ENCODE data around the gene SERTM2.
"Not testable (repeated sequence)": the region's sequence is repeated elsewhere in the genome, so short reads cannot be mapped to it uniquely, and the experiment has no call there.

SERTM2 gene

GRCh38 chrX:111505783-111506182, 5.7 kb upstream of the SERTM2 start:
- H3K9me3 ChIP-seq (ENCODE audit: control insufficient read depth, insufficient read depth, low read length) = no peaks in the 10 kb centered on the region
- no peak overlapping the region for H3K4me3 ChIP-seq (ENCODE audit: low read depth, low read length)
- no peak overlapping the region for H3K9ac ChIP-seq (ENCODE audit: low read depth, low read length)
- peaks cover 2% of the 10 kb centered on the region for H3K4me1 ChIP-seq (ENCODE audit: control insufficient read depth, insufficient read depth, low read length)
- no peaks in the 10 kb centered on the region for H3K27me3 ChIP-seq (ENCODE audit: control insufficient read depth, insufficient read depth, low read length)
- H3K36me3 ChIP-seq (ENCODE audit: control insufficient read depth, insufficient read depth, low read length) = no peaks in the 10 kb centered on the region

GRCh38 chrX:111506826-111507225, 4.6 kb upstream of the SERTM2 start:
- H3K36me3 ChIP-seq (ENCODE audit: control insufficient read depth, insufficient read depth, low read length) = no peaks in the 10 kb centered on the region
- no peak overlapping the region for H3K9ac ChIP-seq (ENCODE audit: low read depth, low read length)
- H3K9me3 ChIP-seq (ENCODE audit: control insufficient read depth, insufficient read depth, low read length) = no peaks in the 10 kb centered on the region
- H3K4me3 ChIP-seq (ENCODE audit: low read depth, low read length) = no peak overlapping the region
- peaks cover 9% of the 10 kb centered on the region for H3K4me1 ChIP-seq (ENCODE audit: control insufficient read depth, insufficient read depth, low read length)
- H3K27me3 ChIP-seq (ENCODE audit: control insufficient read depth, insufficient read depth, low read length) = no peaks in the 10 kb centered on the region

GRCh38 chrX:111507933-111508332, 3.5 kb upstream of the SERTM2 start:
- no peaks in the 10 kb centered on the region for H3K27me3 ChIP-seq (ENCODE audit: control insufficient read depth, insufficient read depth, low read length)
- H3K4me1 ChIP-seq (ENCODE audit: control insufficient read depth, insufficient read depth, low read length) = peaks cover 20% of the 10 kb centered on the region
- no peak overlapping the region for H3K4me3 ChIP-seq (ENCODE audit: low read depth, low read length)
- H3K9ac ChIP-seq (ENCODE audit: low read depth, low read length) = no peak overlapping the region
- H3K36me3 ChIP-seq (ENCODE audit: control insufficient read depth, insufficient read depth, low read length) = no peaks in the 10 kb centered on the region
- no peaks in the 10 kb centered on the region for H3K9me3 ChIP-seq (ENCODE audit: control insufficient read depth, insufficient read depth, low read length)

GRCh38 chrX:111515298-111515697, 3.9 kb downstream of the SERTM2 start:
- H3K4me1 ChIP-seq (ENCODE audit: control insufficient read depth, insufficient read depth, low read length) = peaks cover 47% of the 10 kb centered on the region
- no peaks in the 10 kb centered on the region for H3K27me3 ChIP-seq (ENCODE audit: control insufficient read depth, insufficient read depth, low read length)
- no peaks in the 10 kb centered on the region for H3K9me3 ChIP-seq (ENCODE audit: control insufficient read depth, insufficient read depth, low read length)
- no peak overlapping the region for H3K9ac ChIP-seq (ENCODE audit: low read depth, low read length)
- H3K4me3 ChIP-seq (ENCODE audit: low read depth, low read length) = no peak overlapping the region
- no peaks in the 10 kb centered on the region for H3K36me3 ChIP-seq (ENCODE audit: control insufficient read depth, insufficient read depth, low read length)

GRCh38 chrX:111518667-111519066, 7.2 kb downstream of the SERTM2 start:
- H3K4me3 ChIP-seq (ENCODE audit: low read depth, low read length) = no peak overlapping the region
- peaks cover 38% of the 10 kb centered on the region for H3K4me1 ChIP-seq (ENCODE audit: control insufficient read depth, insufficient read depth, low read length)
- H3K27me3 ChIP-seq (ENCODE audit: control insufficient read depth, insufficient read depth, low read length) = no peaks in the 10 kb centered on the region
- H3K9ac ChIP-seq (ENCODE audit: low read depth, low read length) = no peak overlapping the region
- no peaks in the 10 kb centered on the region for H3K36me3 ChIP-seq (ENCODE audit: control insufficient read depth, insufficient read depth, low read length)
- no peaks in the 10 kb centered on the region for H3K9me3 ChIP-seq (ENCODE audit: control insufficient read depth, insufficient read depth, low read length)

DNA sequence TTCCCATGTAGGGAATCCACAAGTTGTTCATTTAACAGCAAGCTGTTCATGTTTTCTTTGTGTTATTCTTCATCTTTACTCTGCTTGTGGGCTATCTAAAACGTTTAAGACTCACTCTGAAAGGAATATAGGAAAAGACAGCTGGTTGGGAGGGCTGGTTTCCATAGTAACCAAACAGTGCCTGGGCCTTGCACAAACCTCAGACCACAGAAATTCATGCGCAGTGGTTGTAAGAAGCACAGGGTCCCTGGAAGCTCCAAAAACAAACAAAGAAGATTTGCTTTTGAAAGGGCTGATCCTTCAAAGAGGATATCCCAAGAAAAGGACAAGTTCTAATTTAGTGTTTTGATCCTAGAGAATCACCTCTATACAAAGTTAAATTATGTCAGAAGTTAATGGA, 7.8 kb downstream of the SERTM2 start:
- H3K9ac ChIP-seq (ENCODE audit: low read depth, low read length) = no peak overlapping the region
- H3K27me3 ChIP-seq (ENCODE audit: control insufficient read depth, insufficient read depth, low read length) = no peaks in the 10 kb centered on the region
- no peaks in the 10 kb centered on the region for H3K36me3 ChIP-seq (ENCODE audit: control insufficient read depth, insufficient read depth, low read length)
- H3K4me1 ChIP-seq (ENCODE audit: control insufficient read depth, insufficient read depth, low read length) = peaks cover 38% of the 10 kb centered on the region
- H3K9me3 ChIP-seq (ENCODE audit: control insufficient read depth, insufficient read depth, low read length) = no peaks in the 10 kb centered on the region
- H3K4me3 ChIP-seq (ENCODE audit: low read depth, low read length) = no peak overlapping the region

GRCh38 chrX:111520506-111520905, 9.1 kb downstream of the SERTM2 start:
- Histone ChIP-seq H3K4me1 (ENCODE audit: control insufficient read depth, insufficient read depth, low read length) (peaks cover 38% of the 10 kb centered on the region), H3K9ac (ENCODE audit: low read depth, low read length) (no peak overlapping the region), H3K4me3 (ENCODE audit: low read depth, low read length) (no peak overlapping the region), H3K27me3 (ENCODE audit: control insufficient read depth, insufficient read depth, low read length) (no peaks in the 10 kb centered on the region), H3K9me3 (ENCODE audit: control insufficient read depth, insufficient read depth, low read length) (no peaks in the 10 kb centered on the region), H3K36me3 (ENCODE audit: control insufficient read depth, insufficient read depth, low read length) (no peaks in the 10 kb centered on the region)

DNA sequence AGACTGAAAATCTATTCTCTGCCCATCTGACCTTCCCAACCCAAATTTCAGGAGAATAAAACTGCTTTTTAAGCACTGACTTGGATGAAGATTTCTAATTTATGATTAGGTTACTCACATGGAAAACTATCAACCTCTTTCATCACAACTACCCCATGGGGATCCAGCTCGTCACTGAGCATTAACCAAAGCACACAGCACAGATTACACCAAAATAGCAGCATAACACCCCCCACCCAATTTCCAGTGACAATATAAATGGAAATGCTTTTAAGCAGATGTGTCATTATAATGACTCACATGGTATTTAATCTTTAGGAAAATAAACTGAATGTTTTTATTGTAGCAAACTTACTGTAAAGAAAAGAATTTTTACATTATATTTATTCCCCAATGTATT, 9.7 kb downstream of the SERTM2 start:
- Histone ChIP-seq H3K9ac (ENCODE audit: low read depth, low read length) (no peak overlapping the region), H3K27me3 (ENCODE audit: control insufficient read depth, insufficient read depth, low read length) (no peaks in the 10 kb centered on the region)

GRCh38 chrX:111543212-111543741, 31.8 kb downstream of the SERTM2 start:
- Histone ChIP-seq H3K27me3 (ENCODE audit: control insufficient read depth, insufficient read depth, low read length) (no peaks in the 10 kb centered on the region), H3K9ac (ENCODE audit: low read depth, low read length) (no peak overlapping the region)

More for the DNA sequence above, 9.7 kb downstream of the SERTM2 start:
- Histone ChIP-seq H3K4me1 (ENCODE audit: control insufficient read depth, insufficient read depth, low read length) (peaks cover 38% of the 10 kb centered on the region), H3K36me3 (ENCODE audit: control insufficient read depth, insufficient read depth, low read length) (no peaks in the 10 kb centered on the region), H3K9me3 (ENCODE audit: control insufficient read depth, insufficient read depth, low read length) (no peaks in the 10 kb centered on the region), H3K4me3 (ENCODE audit: low read depth, low read length) (no peak overlapping the region)

GRCh38 chrX:111549235-111549634, 37.8 kb downstream of the SERTM2 start:
- H3K4me3 ChIP-seq (ENCODE audit: low read depth, low read length) = peak overlapping the region; percentile 41
- H3K4me1 ChIP-seq (ENCODE audit: control insufficient read depth, insufficient read depth, low read length); H3K27me3 ChIP-seq (ENCODE audit: control insufficient read depth, insufficient read depth, low read length); H3K9me3 ChIP-seq (ENCODE audit: control insufficient read depth, insufficient read depth, low read length): not testable (repeated sequence)
- H3K36me3 ChIP-seq (ENCODE audit: control insufficient read depth, insufficient read depth, low read length) = peaks cover 11% of the 10 kb centered on the region
- H3K9ac ChIP-seq (ENCODE audit: low read depth, low read length) = peak overlapping the region; percentile 55

More at GRCh38 chrX:111543212-111543741, 31.8 kb downstream of the SERTM2 start:
- Histone ChIP-seq H3K36me3 (ENCODE audit: control insufficient read depth, insufficient read depth, low read length) (no peaks in the 10 kb centered on the region), H3K9me3 (ENCODE audit: control insufficient read depth, insufficient read depth, low read length) (no peaks in the 10 kb centered on the region), H3K4me1 (ENCODE audit: control insufficient read depth, insufficient read depth, low read length) (peaks cover 8% of the 10 kb centered on the region), H3K4me3 (ENCODE audit: low read depth, low read length) (peak overlapping the region; percentile 35)

- Histone ChIP-seq H3K9me3 (ENCODE audit: control insufficient read depth, insufficient read depth, low read length) (no peaks in the 10 kb centered on the region), H3K27me3 (ENCODE audit: control insufficient read depth, insufficient read depth, low read length) (no peaks in the 10 kb centered on the region), H3K4me3 (ENCODE audit: low read depth, low read length) (peak overlapping the region; percentile 16), H3K4me1 (ENCODE audit: control insufficient read depth, insufficient read depth, low read length) (peaks cover 12% of the 10 kb centered on the region), H3K9ac (ENCODE audit: low read depth, low read length) (no peak overlapping the region), H3K36me3 (ENCODE audit: control insufficient read depth, insufficient read depth, low read length) (peaks cover 11% of the 10 kb centered on the region)
Measured at GRCh38 chrX:111555406-111555958, 44.0 kb downstream of the SERTM2 start.

DNA sequence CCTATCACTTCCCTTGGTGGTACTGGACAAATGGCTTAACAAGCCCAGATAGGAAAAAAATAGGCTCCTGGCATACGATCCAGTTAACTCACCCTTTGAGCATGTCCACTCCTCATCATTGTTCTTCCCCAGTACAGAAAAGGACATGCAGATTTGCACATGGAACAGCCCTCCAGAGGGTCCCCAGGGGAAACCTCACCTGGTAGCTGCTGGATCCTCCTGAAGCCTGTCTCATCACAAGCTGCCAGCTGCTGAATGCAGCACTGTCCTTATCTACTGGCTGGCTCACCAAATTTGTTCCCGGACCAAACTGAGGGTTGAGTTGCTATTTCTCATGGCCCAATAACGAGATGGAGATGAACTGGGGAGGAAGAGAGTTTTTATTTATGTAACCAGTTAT, 49.4 kb downstream of the SERTM2 start:
- Histone ChIP-seq H3K27me3 (ENCODE audit: control insufficient read depth, insufficient read depth, low read length) (no peaks in the 10 kb centered on the region), H3K9me3 (ENCODE audit: control insufficient read depth, insufficient read depth, low read length) (no peaks in the 10 kb centered on the region), H3K4me1 (ENCODE audit: control insufficient read depth, insufficient read depth, low read length) (peaks cover 5% of the 10 kb centered on the region), H3K9ac (ENCODE audit: low read depth, low read length) (no peak overlapping the region), H3K36me3 (ENCODE audit: control insufficient read depth, insufficient read depth, low read length) (no peaks in the 10 kb centered on the region), H3K4me3 (ENCODE audit: low read depth, low read length) (no peak overlapping the region)

All from iPS-15b (cell line).